PC-9 (cell line): ENCODE data around the gene KCNJ14. TPM values are rescaled to one million over a fixed set of nuclear protein-coding genes. Genes with fewer than 3 reads are reported as not detected.

ENCODE experiments used
- BruUV-seq: library from RNA; stranded (reverse); fragments of 400-500 nt; replicated peaks from 2 replicates; lab custom pipeline; 2021; lab: Mats Ljungman, UMichigan
- CTCF ChIA-PET: fragments of 300-600 bp; sonication (Branson Sonifier 250); formaldehyde crosslinking; loops from one replicate; lab custom pipeline; 2022; ENCODE audit warnings: antibody characterized with exemption; lab: Charles Lee
- POLR2A ChIA-PET: fragments of 300-600 bp; sonication (Branson Sonifier 250); formaldehyde crosslinking; loops from one replicate; lab custom pipeline; 2022; ENCODE audit warnings: antibody characterized with exemption; ENCODE audit not compliant: unreplicated experiment; lab: Charles Lee
- DNase-seq, 2 experiments: peaks; one replicate each; pipeline versions ENCODE4 v3.0.0 to v3.0.0-alpha.2; 2015 to 2022; ENCODE audit warnings: mixed read lengths in 1 of 2
- H2AFZ ChIP-seq: fragments of 200-600 bp; sonication (generic); 2 replicates; pipeline ENCODE4 v1.8.1; 2017; ENCODE audit warnings: antibody characterized with exemption
- H3F3A ChIP-seq: fragments of 200-600 bp; sonication (generic); 2 replicates; pipeline ENCODE4 v1.8.1; 2017; ENCODE audit warnings: antibody characterized with exemption, mild to moderate bottlenecking, low read depth; ENCODE audit not compliant: insufficient read depth
- H3K27ac ChIP-seq: fragments of 200-600 bp; sonication (generic); 2 replicates; pipeline ENCODE4 v1.6.1; 2016; ENCODE audit warnings: mixed run types
- H3K27me3 ChIP-seq: fragments of 200-600 bp; sonication (generic); 2 replicates; pipeline ENCODE4 v1.6.1; 2016; ENCODE audit warnings: low read depth, mixed run types; ENCODE audit not compliant: insufficient read depth
- H3K36me3 ChIP-seq: fragments of 200-600 bp; sonication (generic); 2 replicates; pipeline ENCODE4 v1.6.1; 2016; ENCODE audit warnings: low read depth, mixed run types
- H3K4me1 ChIP-seq: fragments of 200-600 bp; sonication (generic); replicated peaks from 2 replicates; pipeline ENCODE4 v1.6.1; 2016; ENCODE audit warnings: mixed run types; ENCODE audit not compliant: insufficient read depth
- H3K4me2 ChIP-seq: fragments of 200-600 bp; sonication (generic); 2 replicates; pipeline ENCODE4 v1.6.1; 2017; ENCODE audit warnings: mixed run types
- H3K4me3 ChIP-seq: fragments of 200-600 bp; sonication (generic); 2 replicates; pipeline ENCODE4 v1.6.1; 2016; ENCODE audit warnings: mixed run types
- H3K79me2 ChIP-seq: fragments of 200-600 bp; sonication (generic); 2 replicates; pipeline ENCODE4 v1.6.1; 2017; ENCODE audit warnings: low read depth, mixed run types
- H3K9me2 ChIP-seq: fragments of 200-600 bp; sonication (generic); 2 replicates; pipeline ENCODE4 v1.8.1; 2017; ENCODE audit warnings: mild to moderate bottlenecking; ENCODE audit not compliant: insufficient read depth
- H3K9me3 ChIP-seq: fragments of 200-600 bp; sonication (generic); 2 replicates; pipeline ENCODE4 v1.8.1; 2016; ENCODE audit warnings: low read depth; ENCODE audit not compliant: insufficient read depth
- H4K20me1 ChIP-seq: fragments of 200-600 bp; sonication (generic); 2 replicates; pipeline ENCODE4 v1.8.1; 2017; ENCODE audit not compliant: insufficient read depth
- CTCF ChIP-seq: fragments of 200-600 bp; sonication (generic); conservative IDR thresholded peaks from 2 replicates; pipeline ENCODE4 v1.6.1; 2017; ENCODE audit warnings: mixed run types, antibody characterized with exemption, mild to moderate bottlenecking, moderate library complexity
- EZH2 ChIP-seq: fragments of 200-600 bp; sonication (generic); IDR thresholded peaks from 2 replicates; pipeline ENCODE4 v1.8.0; 2017; ENCODE audit warnings: antibody characterized with exemption, low read depth
- intact Hi-C: fragments of 100-400 bp; cut with micrococcal nuclease; formaldehyde crosslinking; loops from one replicate; pipeline ENCODE4 v1.10.0; 2022; ENCODE audit not compliant: unreplicated experiment
- total RNA-seq: library from RNA; stranded (reverse); gene quantifications from 2 replicates; pipeline ENCODE4 v1.2.3, GENCODE V29; 2021

The KCNJ14 gene
- total RNA-seq, 1 experiment from 2014 or later = 5.4 TPM

DNA sequence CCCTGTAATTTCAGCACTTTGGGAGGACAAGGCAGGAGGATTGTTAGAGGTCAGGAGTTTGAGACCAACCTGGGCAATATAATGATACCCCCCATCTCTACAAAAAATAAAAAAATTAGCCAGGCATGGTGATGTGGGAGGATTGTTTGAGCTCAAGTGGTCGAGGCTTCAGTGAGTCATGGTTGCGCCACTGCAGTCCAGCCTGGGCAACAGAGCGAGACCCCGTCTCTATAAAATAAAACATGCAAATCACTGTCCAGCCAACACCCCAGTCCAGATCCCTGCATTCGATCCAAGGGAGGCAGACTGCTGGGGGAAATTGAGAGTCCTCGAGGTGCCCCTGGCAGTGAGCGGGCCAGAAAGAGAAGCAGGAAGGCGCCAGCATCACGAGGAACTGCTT lies 20.8 kb downstream of the KCNJ14 start:
- peaks cover 41% of the 10 kb centered on the region; the same call in 1 of the 2 replicates for H3F3A ChIP-seq
- intact Hi-C loops = no loop called here
- peaks cover 27% of the 10 kb centered on the region for H3K36me3 ChIP-seq
- H3K4me1 ChIP-seq = no peaks in the 10 kb centered on the region
- peaks cover 10% of the 10 kb centered on the region for H3K79me2 ChIP-seq
- no peak for TF ChIP-seq CTCF
- TF ChIP-seq EZH2 = no peak
- no peak overlapping the region for H3K27ac ChIP-seq
- no peak overlapping the region for H3K4me3 ChIP-seq
- BruUV-seq = no TSS peak
- ChIA-PET POLR2A (no interaction called here), CTCF (no interaction called here)
- H3K27me3 ChIP-seq = no peaks in the 10 kb centered on the region
- H3K9me2 ChIP-seq = no peaks in the 10 kb centered on the region
- no peak overlapping the region for H3K4me2 ChIP-seq
- no peaks in the 10 kb centered on the region for H3K9me3 ChIP-seq
- peaks cover 45% of the 10 kb centered on the region for H4K20me1 ChIP-seq
- no peak for DNase-seq
- no peak overlapping the region for H2AFZ ChIP-seq

- CTCF ChIA-PET = no interaction called here
- TF ChIP-seq EZH2 (no peak), CTCF (no peak)
Measured at GRCh38 chr19:48477067-48477685, 21.8 kb downstream of the KCNJ14 start.

DNA sequence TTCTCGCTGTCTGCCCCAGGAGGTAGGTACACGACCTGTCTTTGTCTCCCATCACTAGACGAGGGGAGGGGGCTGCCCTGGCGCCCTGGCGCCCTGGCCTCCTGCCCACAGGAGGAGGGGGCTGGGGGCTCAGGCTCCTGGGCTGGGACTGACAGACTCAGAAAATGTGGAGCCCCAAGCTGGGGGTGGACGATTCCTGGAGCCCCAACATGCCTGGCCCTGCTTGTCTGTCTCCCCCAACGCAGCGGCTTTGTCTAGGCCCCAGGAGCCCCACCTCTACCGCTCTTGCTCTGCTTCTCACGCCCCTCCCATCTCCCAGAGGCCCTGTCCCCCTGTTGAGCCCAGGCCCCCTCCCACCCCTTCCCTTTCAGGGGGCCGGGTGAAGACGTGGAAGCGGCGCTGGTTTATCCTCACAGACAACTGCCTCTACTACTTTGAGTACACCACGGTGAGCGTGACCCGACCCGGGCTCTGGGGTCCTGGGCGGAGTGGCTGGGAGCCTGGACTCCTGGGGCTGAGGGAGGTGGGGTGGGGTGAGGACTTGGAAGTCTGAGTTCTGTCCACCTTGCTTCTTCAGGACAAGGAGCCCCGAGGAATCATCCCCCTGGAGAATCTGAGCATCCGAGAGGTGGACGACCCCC lies 22.4 kb downstream of the KCNJ14 start:
- Histone ChIP-seq H2AFZ (no peak overlapping the region), H3K27me3 (no peaks in the 10 kb centered on the region), H3F3A (peaks cover 55% of the 10 kb centered on the region; the same call in 1 of the 2 replicates), H3K9me2 (no peaks in the 10 kb centered on the region), H3K4me3 (no peak overlapping the region), H3K79me2 (no peaks in the 10 kb centered on the region), H4K20me1 (peaks cover 35% of the 10 kb centered on the region), H3K9me3 (no peaks in the 10 kb centered on the region), H3K4me1 (no peaks in the 10 kb centered on the region; the same call in 1 of the 2 replicates), H3K4me2 (no peak overlapping the region), H3K36me3 (peaks cover 15% of the 10 kb centered on the region), H3K27ac (no peak overlapping the region)
- no TSS peak for BruUV-seq
- intact Hi-C loops = no loop called here
- POLR2A ChIA-PET = interaction anchor here (0.6 kb wide), 1 partner anchor 10 kb away, joined by 4 read pairs; no protein-coding TSS in a partner anchor
- CTCF ChIA-PET = no interaction called here
- DNase-seq = no peak
- TF ChIP-seq EZH2 = no peak
- no peak for TF ChIP-seq CTCF

More at GRCh38 chr19:48477067-48477685, 21.8 kb downstream of the KCNJ14 start:
- Histone ChIP-seq H3K27me3 (no peaks in the 10 kb centered on the region), H3F3A (peaks cover 51% of the 10 kb centered on the region; the same call in 1 of the 2 replicates), H3K4me1 (no peaks in the 10 kb centered on the region; the same call in 1 of the 2 replicates), H3K36me3 (peaks cover 18% of the 10 kb centered on the region), H3K79me2 (peaks cover under 1% of the 10 kb centered on the region; the same call in 1 of the 2 replicates), H4K20me1 (peaks cover 35% of the 10 kb centered on the region), H3K9me2 (no peaks in the 10 kb centered on the region), H2AFZ (no peak overlapping the region), H3K9me3 (no peaks in the 10 kb centered on the region), H3K4me2 (no peak overlapping the region), H3K4me3 (no peak overlapping the region), H3K27ac (no peak overlapping the region)
- intact Hi-C loops = no loop called here
- BruUV-seq = no TSS peak
- POLR2A ChIA-PET = no interaction called here
- no peak for DNase-seq
